K562 treated with DMSO at 1 percent for 12 hours (cell line): ENCODE results near the gene NETO2. TPM values are rescaled to one million over a fixed set of nuclear protein-coding genes. Genes with fewer than 3 reads are reported as not detected.

Experiments
- total RNA-seq: library from RNA; unstranded; fragments of 300-600 nt; gene quantifications from 2 replicates; pipeline ENCODE4 v1.2.3, GENCODE V29; 2022; ENCODE audit not compliant: insufficient read depth

NETO2 gene, protein sequence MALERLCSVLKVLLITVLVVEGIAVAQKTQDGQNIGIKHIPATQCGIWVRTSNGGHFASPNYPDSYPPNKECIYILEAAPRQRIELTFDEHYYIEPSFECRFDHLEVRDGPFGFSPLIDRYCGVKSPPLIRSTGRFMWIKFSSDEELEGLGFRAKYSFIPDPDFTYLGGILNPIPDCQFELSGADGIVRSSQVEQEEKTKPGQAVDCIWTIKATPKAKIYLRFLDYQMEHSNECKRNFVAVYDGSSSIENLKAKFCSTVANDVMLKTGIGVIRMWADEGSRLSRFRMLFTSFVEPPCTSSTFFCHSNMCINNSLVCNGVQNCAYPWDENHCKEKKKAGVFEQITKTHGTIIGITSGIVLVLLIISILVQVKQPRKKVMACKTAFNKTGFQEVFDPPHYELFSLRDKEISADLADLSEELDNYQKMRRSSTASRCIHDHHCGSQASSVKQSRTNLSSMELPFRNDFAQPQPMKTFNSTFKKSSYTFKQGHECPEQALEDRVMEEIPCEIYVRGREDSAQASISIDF
- total RNA-seq: 12.2 and 27.2 TPM in 2 replicates

DNA sequence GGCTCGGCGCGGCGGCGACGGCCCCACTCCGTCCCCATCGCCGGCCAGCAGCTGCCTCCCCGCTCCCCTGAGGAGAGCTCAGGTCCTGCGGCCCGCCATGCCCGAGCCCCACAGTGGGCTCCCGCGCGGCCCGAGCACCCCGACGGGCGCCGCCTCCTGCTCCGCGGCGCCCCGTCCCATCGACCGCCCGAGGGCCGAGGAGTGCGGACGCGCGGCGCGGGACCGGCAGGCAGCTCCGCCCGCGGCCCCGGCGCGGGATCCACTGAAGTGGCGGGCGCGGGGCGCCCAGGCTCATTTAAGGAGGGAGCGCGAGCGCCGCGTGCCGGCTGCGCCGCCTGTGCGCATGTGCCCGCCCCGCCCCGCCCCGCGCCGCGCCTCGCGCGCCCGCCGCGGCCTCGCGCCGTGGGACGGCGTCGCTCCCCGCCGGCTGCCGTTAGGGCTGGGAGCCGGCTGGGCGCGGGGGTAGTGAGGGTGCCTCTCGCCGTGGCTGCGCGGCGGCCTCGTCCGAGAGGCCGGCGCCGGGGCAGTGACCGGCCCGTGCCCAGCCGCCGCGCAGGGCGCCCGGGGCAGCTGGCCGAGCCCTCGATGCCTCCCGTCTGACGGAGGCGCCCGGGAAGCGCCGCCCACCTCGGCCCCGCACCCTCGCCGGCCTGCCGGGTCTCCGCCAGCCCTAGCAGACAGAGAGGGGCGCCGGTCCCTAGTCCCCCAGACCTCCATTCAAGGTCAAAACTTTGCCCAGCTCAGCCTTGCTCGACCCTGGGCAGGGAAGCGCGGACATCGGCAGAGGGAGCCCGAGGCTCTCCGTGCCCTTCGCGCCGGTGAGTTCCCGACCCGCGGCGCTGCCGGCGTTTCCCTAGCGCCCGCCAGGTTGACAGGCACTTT lies at the start of gene NETO2:
Gene NETO2, minus strand, starts transcription at position 269 of the 882 bp plus-strand sequence. CDS start 333 bp downstream, outside the sequence.

Other genes with a start within 250 kb of the NETO2 start
- gene DNAJA2, start 170.3 kb downstream of the NETO2 start, total RNA-seq: 23.6 and 40.5 TPM in 2 replicates